NCI-H146 treated with DMSO at 0.1 percent for 48 hours (cell line): ENCODE measurements around the gene TMEM119.

Experiments used
- DNase-seq: peaks from one replicate; lab custom pipeline; 2025; ENCODE audit not compliant: unreplicated experiment; lab: John Stamatoyannopoulos, UW

Gene TMEM119

GRCh38 chr12:108616941-108617858 lies 19.3 kb upstream of the TMEM119 start:
- no peak for DNase-seq

- no peak for DNase-seq
Observed at GRCh38 chr12:108616359-108616758, 18.5 kb upstream of the TMEM119 start.

GRCh38 chr12:108615918-108616317 lies 18.0 kb upstream of the TMEM119 start:
- DNase-seq = no peak

- DNase-seq = no peak
Observed at GRCh38 chr12:108614639-108615038, 16.8 kb upstream of the TMEM119 start.

- no peak for DNase-seq
Observed at GRCh38 chr12:108614041-108614440, 16.2 kb upstream of the TMEM119 start.

- no peak for DNase-seq
Observed at GRCh38 chr12:108613548-108613947, 15.7 kb upstream of the TMEM119 start.

- no peak for DNase-seq
Observed at GRCh38 chr12:108612788-108613282, 15.0 kb upstream of the TMEM119 start.

- DNase-seq = no peak
Observed at GRCh38 chr12:108611884-108612415, 14.1 kb upstream of the TMEM119 start.

GRCh38 chr12:108610856-108611605 lies 13.1 kb upstream of the TMEM119 start:
- DNase-seq = no peak

GRCh38 chr12:108610336-108610815 lies 12.5 kb upstream of the TMEM119 start:
- no peak for DNase-seq

- DNase-seq = no peak
Observed at GRCh38 chr12:108609537-108610335, 11.9 kb upstream of the TMEM119 start.

GRCh38 chr12:108608616-108609015 lies 10.7 kb upstream of the TMEM119 start:
- no peak for DNase-seq

GRCh38 chr12:108607981-108608600 lies 10.2 kb upstream of the TMEM119 start:
- no peak for DNase-seq

- no peak for DNase-seq
Observed at GRCh38 chr12:108606492-108606891, 8.6 kb upstream of the TMEM119 start.

- no peak for DNase-seq
Observed at GRCh38 chr12:108605690-108606406, 8.0 kb upstream of the TMEM119 start.

GRCh38 chr12:108605000-108605689 lies 7.3 kb upstream of the TMEM119 start:
- DNase-seq = no peak

- DNase-seq = no peak
Observed at GRCh38 chr12:108604208-108604941, 6.5 kb upstream of the TMEM119 start.

GRCh38 chr12:108603743-108604142 lies 5.9 kb upstream of the TMEM119 start:
- no peak for DNase-seq
